OCI-LY7 (cell line): ENCODE measurements around the gene WWOX. TPM values are rescaled to one million over a fixed set of nuclear protein-coding genes. Genes with fewer than 3 reads are reported as not detected.

Experiments used
- BruUV-seq: library from RNA; stranded (reverse); fragments of 400-500 nt; replicated peaks from 2 replicates; lab custom pipeline; 2021; lab: Mats Ljungman, UMichigan
- CTCF ChIA-PET: fragments of 300-600 bp; sonication (Branson Sonifier 250); formaldehyde crosslinking; loops from one replicate; lab custom pipeline; 2022; ENCODE audit warnings: antibody characterized with exemption; ENCODE audit not compliant: unreplicated experiment; lab: Charles Lee
- POLR2A ChIA-PET: fragments of 300-600 bp; sonication (Branson Sonifier 250); formaldehyde crosslinking; loops from one replicate; lab custom pipeline; 2022; ENCODE audit warnings: antibody characterized with exemption; lab: Charles Lee
- DNase-seq: peaks from one replicate; pipeline ENCODE4 v3.0.0-alpha.2; 2015; ENCODE audit warnings: low spot score
- H2AFZ ChIP-seq: fragments of 200-600 bp; sonication (generic), shearing (Covaris generic); 2 replicates; pipeline ENCODE4 v1.6.1; 2014; ENCODE audit warnings: mild to moderate bottlenecking, antibody characterized with exemption, low read length, moderate library complexity
- H3K27ac ChIP-seq: fragments of 200-600 bp; sonication (generic); 2 replicates; pipeline ENCODE4 v1.5.1; 2014; ENCODE audit warnings: mixed run types, low read depth, mild to moderate bottlenecking, moderate library complexity, low read length, inconsistent platforms; ENCODE audit not compliant: poor library complexity, severe bottlenecking
- H3K36me3 ChIP-seq: fragments of 200-600 bp; sonication (generic); 2 replicates; pipeline ENCODE4 v1.6.1; 2014; ENCODE audit warnings: mild to moderate bottlenecking, antibody characterized with exemption, low read length, moderate library complexity, mixed read lengths; ENCODE audit not compliant: insufficient read depth
- H3K4me1 ChIP-seq: fragments of 200-600 bp; sonication (generic); 2 replicates; pipeline ENCODE4 v1.5.1; 2014; ENCODE audit warnings: mild to moderate bottlenecking, low read length; ENCODE audit not compliant: insufficient read depth, poor library complexity, severe bottlenecking
- H3K4me2 ChIP-seq: fragments of 200-600 bp; sonication (generic); 2 replicates; pipeline ENCODE4 v1.6.1; 2014; ENCODE audit warnings: mild to moderate bottlenecking, low read length
- H3K4me3 ChIP-seq: fragments of 200-600 bp; sonication (generic); 2 replicates; pipeline ENCODE4 v1.5.1; 2014; ENCODE audit warnings: mild to moderate bottlenecking, low read depth, low read length; ENCODE audit not compliant: poor library complexity, severe bottlenecking
- H3K79me2 ChIP-seq: fragments of 200-600 bp; sonication (generic); 2 replicates; pipeline ENCODE4 v1.6.1; 2016; ENCODE audit warnings: low read depth, mild to moderate bottlenecking, low read length, moderate library complexity, mixed read lengths; ENCODE audit not compliant: insufficient read depth
- H3K9me2 ChIP-seq: fragments of 200-600 bp; sonication (generic); 2 replicates; pipeline ENCODE4 v1.6.1; 2016; ENCODE audit warnings: mild to moderate bottlenecking, low read length, mixed read lengths; ENCODE audit not compliant: insufficient read depth
- H3K9me3 ChIP-seq: fragments of 200-600 bp; sonication (generic); 2 replicates; pipeline ENCODE4 v1.6.1; 2014; ENCODE audit warnings: mild to moderate bottlenecking, mixed run types, low read length, mixed read lengths
- H4K20me1 ChIP-seq: fragments of 200-600 bp; sonication (generic); 2 replicates; pipeline ENCODE4 v1.6.1; 2014; ENCODE audit warnings: mild to moderate bottlenecking, antibody characterized with exemption, low read length, moderate library complexity, mixed read lengths; ENCODE audit not compliant: insufficient read depth
- EZH2phosphoT487 ChIP-seq: fragments of 200-600 bp; sonication (generic); IDR thresholded peaks from 2 replicates; pipeline ENCODE4 v1.6.1; 2018; ENCODE audit warnings: low read depth, borderline replicate concordance, mild to moderate bottlenecking, mixed run types, antibody characterized with exemption, low read length, moderate library complexity, mixed read lengths
- intact Hi-C: fragments of 100-400 bp; cut with micrococcal nuclease; formaldehyde crosslinking; loops from one replicate; pipeline ENCODE4 v1.10.0; 2022; ENCODE audit not compliant: unreplicated experiment
- total RNA-seq, 2 experiments: library from RNA; depleted of rRNA in 1 of 2; stranded (reverse); fragments of >200 nt in 1 of 2; shearing (Covaris generic) in 1 of 2; gene quantifications; 2 replicates each; pipeline ENCODE4 v1.2.3, GENCODE V29; 2014 to 2022
- TF ChIP-seq, protein P1 (sequence below): fragments of 200-600 bp; sonication (generic); conservative IDR thresholded peaks from 2 replicates; pipeline ENCODE4 v1.5.1; 2014; ENCODE audit warnings: mild to moderate bottlenecking, antibody characterized with exemption, low read length, moderate library complexity, mixed read lengths

Gene WWOX
- total RNA-seq, 2 experiments from 2014 or later: 40.2 to 47.6 TPM

DNA sequence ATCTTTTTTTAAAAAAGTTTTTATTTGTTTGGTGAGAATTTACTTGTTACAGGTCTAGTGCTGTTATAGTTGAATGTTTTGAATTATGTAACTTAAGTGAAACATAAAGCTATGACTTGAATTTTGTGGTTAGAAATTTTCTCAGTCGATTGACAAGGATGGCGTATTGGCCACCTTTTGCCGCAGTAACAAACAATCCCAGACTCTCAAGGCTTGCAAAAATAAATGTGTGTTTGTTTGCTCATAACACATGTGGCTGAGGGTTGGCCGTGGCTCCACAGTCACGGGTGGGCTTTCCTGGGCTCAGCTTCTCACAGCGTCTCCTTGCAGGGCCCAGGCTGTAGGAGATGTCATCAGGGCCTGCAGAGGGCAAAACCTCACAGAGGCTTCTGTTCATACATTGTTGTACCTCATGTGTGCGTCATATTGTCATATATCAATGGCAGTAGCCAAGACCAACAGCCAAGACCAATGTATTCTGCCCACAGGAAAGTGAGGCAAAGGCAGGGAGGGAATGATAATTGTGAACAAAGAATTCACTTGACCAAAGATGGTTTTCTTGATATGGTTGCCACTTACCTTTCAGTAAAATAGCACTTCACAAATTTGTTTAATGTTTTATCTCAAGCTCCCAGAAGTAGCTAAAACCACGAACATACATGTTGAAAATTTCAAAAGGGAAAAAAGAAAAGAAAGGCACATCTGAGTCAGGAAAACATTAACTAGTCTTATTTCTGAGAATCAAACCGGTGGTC is 93.5 kb downstream of the WWOX start:
- no peaks in the 10 kb centered on the region for H3K9me2 ChIP-seq
- no peak for DNase-seq
- no peak overlapping the region for H3K27ac ChIP-seq
- intact Hi-C loops: no loop called here
- H3K4me3 ChIP-seq: no peak overlapping the region
- no peaks in the 10 kb centered on the region for H4K20me1 ChIP-seq
- H2AFZ ChIP-seq: no peak overlapping the region
- H3K9me3 ChIP-seq: no peaks in the 10 kb centered on the region
- POLR2A ChIA-PET: interaction anchor here (0.6 to 0.7 kb wide), 2 partner anchors 28 to 1689 kb away, joined by 3 to 5 read pairs; no protein-coding TSS in a partner anchor
- peaks cover 41% of the 10 kb centered on the region for H3K4me1 ChIP-seq
- no peaks in the 10 kb centered on the region for H3K79me2 ChIP-seq
- CTCF ChIA-PET: no interaction called here
- BruUV-seq: no TSS peak
- H3K4me2 ChIP-seq: no peak overlapping the region
- H3K36me3 ChIP-seq: no peaks in the 10 kb centered on the region
- TF ChIP-seq, protein P1, sequence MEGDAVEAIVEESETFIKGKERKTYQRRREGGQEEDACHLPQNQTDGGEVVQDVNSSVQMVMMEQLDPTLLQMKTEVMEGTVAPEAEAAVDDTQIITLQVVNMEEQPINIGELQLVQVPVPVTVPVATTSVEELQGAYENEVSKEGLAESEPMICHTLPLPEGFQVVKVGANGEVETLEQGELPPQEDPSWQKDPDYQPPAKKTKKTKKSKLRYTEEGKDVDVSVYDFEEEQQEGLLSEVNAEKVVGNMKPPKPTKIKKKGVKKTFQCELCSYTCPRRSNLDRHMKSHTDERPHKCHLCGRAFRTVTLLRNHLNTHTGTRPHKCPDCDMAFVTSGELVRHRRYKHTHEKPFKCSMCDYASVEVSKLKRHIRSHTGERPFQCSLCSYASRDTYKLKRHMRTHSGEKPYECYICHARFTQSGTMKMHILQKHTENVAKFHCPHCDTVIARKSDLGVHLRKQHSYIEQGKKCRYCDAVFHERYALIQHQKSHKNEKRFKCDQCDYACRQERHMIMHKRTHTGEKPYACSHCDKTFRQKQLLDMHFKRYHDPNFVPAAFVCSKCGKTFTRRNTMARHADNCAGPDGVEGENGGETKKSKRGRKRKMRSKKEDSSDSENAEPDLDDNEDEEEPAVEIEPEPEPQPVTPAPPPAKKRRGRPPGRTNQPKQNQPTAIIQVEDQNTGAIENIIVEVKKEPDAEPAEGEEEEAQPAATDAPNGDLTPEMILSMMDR: no peak
- TF ChIP-seq EZH2phosphoT487: no peak

DNA sequence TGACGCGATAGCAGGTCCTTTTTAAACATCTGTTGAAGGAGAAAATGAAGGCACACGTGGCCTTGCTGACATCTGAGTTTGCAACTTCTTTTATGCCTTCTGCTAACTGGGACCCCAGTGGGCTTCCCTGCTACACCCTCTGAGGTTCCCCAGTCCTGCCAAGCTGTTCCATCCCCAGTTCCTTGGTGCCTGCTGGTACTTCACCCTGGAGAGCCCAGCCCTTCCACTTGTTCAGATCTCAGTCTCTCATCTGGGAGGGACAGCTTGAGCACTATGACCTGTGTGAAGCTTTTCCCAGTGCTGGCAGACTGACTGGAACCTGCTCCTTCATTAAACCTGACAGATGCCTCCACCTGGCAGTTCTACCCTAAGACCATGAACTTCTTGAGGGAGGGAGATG is 95.5 kb downstream of the WWOX start:
- no peak overlapping the region for H3K27ac ChIP-seq
- no TSS peak for BruUV-seq
- DNase-seq: no peak
- H3K36me3 ChIP-seq: no peaks in the 10 kb centered on the region
- H2AFZ ChIP-seq: no peak overlapping the region
- ChIA-PET CTCF (no interaction called here), POLR2A (no interaction called here)
- no peaks in the 10 kb centered on the region for H4K20me1 ChIP-seq
- no peak for TF ChIP-seq EZH2phosphoT487
- TF ChIP-seq, protein P1: no peak
- no peaks in the 10 kb centered on the region for H3K79me2 ChIP-seq
- intact Hi-C loops: no loop called here
- no peak overlapping the region for H3K4me3 ChIP-seq
- no peaks in the 10 kb centered on the region for H3K9me2 ChIP-seq
- H3K4me2 ChIP-seq: peak overlapping the region; percentile 33; the same call in 1 of the 2 replicates
- H3K9me3 ChIP-seq: no peaks in the 10 kb centered on the region
- peaks cover 25% of the 10 kb centered on the region for H3K4me1 ChIP-seq

DNA sequence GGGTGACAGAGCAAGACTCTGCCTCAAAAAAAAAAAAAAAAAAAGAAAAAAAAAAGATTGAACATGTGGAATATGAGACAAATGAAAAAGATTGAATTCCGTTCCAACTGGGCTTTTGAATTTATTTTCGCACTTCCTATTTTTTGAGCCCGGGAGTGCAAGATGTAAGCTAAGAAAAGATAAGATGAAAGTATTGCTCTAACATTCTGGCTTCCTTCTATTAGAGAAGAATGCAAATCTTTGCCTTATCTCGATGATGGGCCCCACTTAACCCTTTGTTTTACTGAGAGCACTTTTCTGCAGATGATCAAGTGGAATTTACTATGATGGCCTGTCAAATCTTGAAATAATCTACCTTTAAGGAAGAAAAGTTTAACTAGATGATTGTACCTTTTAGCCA is 96.3 kb downstream of the WWOX start:
- no peaks in the 10 kb centered on the region for H3K36me3 ChIP-seq
- peak overlapping the region; percentile 14 for H3K4me3 ChIP-seq
- intact Hi-C loops: no loop called here
- no peak overlapping the region for H3K27ac ChIP-seq
- H2AFZ ChIP-seq: no peak overlapping the region; the same call in 1 of the 2 replicates
- H3K9me3 ChIP-seq: no peaks in the 10 kb centered on the region
- TF ChIP-seq, protein P1: no peak
- TF ChIP-seq EZH2phosphoT487: no peak
- POLR2A ChIA-PET: interaction anchor here (0.6 to 1.3 kb wide), 5 partner anchors 16 to 440 kb away, joined by 3 to 5 read pairs (median 3); no protein-coding TSS in a partner anchor
- peak overlapping the region; percentile 33 for H3K4me2 ChIP-seq
- BruUV-seq: no TSS peak
- H4K20me1 ChIP-seq: no peaks in the 10 kb centered on the region
- DNase-seq: peak; percentile 10
- peaks cover 24% of the 10 kb centered on the region for H3K4me1 ChIP-seq
- no peaks in the 10 kb centered on the region for H3K9me2 ChIP-seq
- no peaks in the 10 kb centered on the region for H3K79me2 ChIP-seq
- CTCF ChIA-PET: no interaction called here
